ENCODE results near the gene IRF2BP1. TPM values are rescaled to one million over a fixed set of nuclear protein-coding genes. Genes with fewer than 3 reads are reported as not detected.

Gene IRF2BP1
- total and polyA plus RNA-seq, 2 of the 13 experiments (the other 11 are each of a cell fraction or from before 2014, with no cell fraction given): 4.3 to 14.3 TPM

GRCh38 chr19:45881909-45882528, 3.9 kb downstream of the IRF2BP1 start (continued):
- TF ChIP-seq NR0B2 (CRISPR knock-in tag; IDR thresholded peaks at IDR 0.05) (no peak), ZNF18 (CRISPR knock-in tag; IDR thresholded peaks at IDR 0.05; ENCODE audit: insufficient replicate concordance) (peak; percentile 23), ZBTB21 (CRISPR knock-in tag; IDR thresholded peaks at IDR 0.05) (no peak), HOXA3 (CRISPR knock-in tag; IDR thresholded peaks at IDR 0.05) (peak; percentile 63), THAP7 (CRISPR knock-in tag; IDR thresholded peaks at IDR 0.05) (no peak), ZNF143 (CRISPR knock-in tag; IDR thresholded peaks at IDR 0.05) (peak; percentile 63; the same call in 1 of the 2 replicates), ATF7 (IDR thresholded peaks at IDR 0.05) (no peak), ATF7 (CRISPR knock-in tag; IDR thresholded peaks at IDR 0.05) (0 out of 2 replicates have a peak, but pooled peaks have one; percentile 13), SP4 (CRISPR knock-in tag; IDR thresholded peaks at IDR 0.05) (no peak), SALL1 (CRISPR knock-in tag; IDR thresholded peaks at IDR 0.05) (peak; percentile 56; the same call in 1 of the 2 replicates), RBFOX2 (IDR thresholded peaks at IDR 0.05; ENCODE audit: low read depth, low read length) (no peak), ZNF652 (CRISPR knock-in tag; IDR thresholded peaks at IDR 0.05; ENCODE audit: borderline replicate concordance, low read depth) (peak; percentile 88), EZH2 (conservative IDR thresholded peaks at IDR 0.05; ENCODE audit: low read depth, low read length) (no peak), ZNF317 (CRISPR knock-in tag; IDR thresholded peaks at IDR 0.05) (0 out of 2 replicates have a peak, but pooled peaks have one; percentile 17), PHF5A (CRISPR knock-in tag; IDR thresholded peaks at IDR 0.05; ENCODE audit: low read depth, unreplicated experiment) (peak; percentile 71), HIVEP1 (CRISPR knock-in tag; IDR thresholded peaks at IDR 0.05) (peak; percentile 83), ZNF737 (CRISPR knock-in tag; IDR thresholded peaks at IDR 0.05; ENCODE audit: borderline replicate concordance) (no peak; the same call in 1 of the 2 replicates), MEIS2 (CRISPR knock-in tag; IDR thresholded peaks at IDR 0.05) (peak; percentile 19; the same call in 1 of the 2 replicates), AKAP8 (CRISPR knock-in tag; IDR thresholded peaks at IDR 0.05) (peak; percentile 21), ZNF780A (CRISPR knock-in tag; IDR thresholded peaks at IDR 0.05) (0 out of 2 replicates have a peak, but pooled peaks have one; percentile 61), ZBTB10 (CRISPR knock-in tag; IDR thresholded peaks at IDR 0.05; ENCODE audit: borderline replicate concordance) (peak; percentile 94), ZFAT (CRISPR knock-in tag; conservative IDR thresholded peaks at IDR 0.05) (no peak), SOX5 (CRISPR knock-in tag; IDR thresholded peaks at IDR 0.05; ENCODE audit: borderline replicate concordance) (peak; percentile 65; the same call in 1 of the 2 replicates), ZBTB7B (CRISPR knock-in tag; IDR thresholded peaks at IDR 0.05) (peak; percentile 90), ATAD3A (CRISPR knock-in tag; IDR thresholded peaks at IDR 0.05) (no peak), YEATS4 (CRISPR knock-in tag; IDR thresholded peaks at IDR 0.05; ENCODE audit: borderline replicate concordance) (no peak), ZNF563 (CRISPR knock-in tag; IDR thresholded peaks at IDR 0.05) (peak; percentile 23; the same call in 1 of the 2 replicates)

All from HepG2 (cell line).